KMS-11 (cell line): ENCODE data around the gene MSI2.

Experiments used
- H2AFZ ChIP-seq: fragments of 200-600 bp; sonication (generic); 2 replicates; pipeline ENCODE4 v1.6.1; 2016; ENCODE audit warnings: antibody characterized with exemption, mixed run types, low read depth
- H3K27ac ChIP-seq: fragments of 200-600 bp; sonication (generic); 2 replicates; pipeline ENCODE4 v1.6.1; 2016; ENCODE audit warnings: mild to moderate bottlenecking, mixed run types
- H3K27me3 ChIP-seq: fragments of 200-600 bp; sonication (generic); 2 replicates; pipeline ENCODE4 v1.6.1; 2017; ENCODE audit warnings: mild to moderate bottlenecking, low read depth, mixed run types, moderate library complexity; ENCODE audit not compliant: insufficient read depth
- H3K36me3 ChIP-seq: fragments of 200-600 bp; sonication (generic); 2 replicates; pipeline ENCODE4 v1.6.1; 2017; ENCODE audit warnings: mild to moderate bottlenecking, mixed run types; ENCODE audit not compliant: insufficient read depth
- H3K4me1 ChIP-seq: fragments of 200-600 bp; sonication (generic); 2 replicates; pipeline ENCODE4 v1.6.1; 2016; ENCODE audit warnings: mild to moderate bottlenecking, low read depth, mixed run types; ENCODE audit not compliant: poor library complexity, severe bottlenecking
- H3K4me2 ChIP-seq: fragments of 200-600 bp; sonication (generic); 2 replicates; pipeline ENCODE4 v1.7.0; 2016; ENCODE audit warnings: mild to moderate bottlenecking, mixed run types
- H3K4me3 ChIP-seq: fragments of 200-600 bp; sonication (generic); IDR thresholded peaks from 2 replicates; pipeline ENCODE4 v1.6.1; 2017; ENCODE audit warnings: low read depth, low read length, mixed read lengths; ENCODE audit not compliant: insufficient read depth
- H3K79me2 ChIP-seq: fragments of 200-600 bp; sonication (generic); 2 replicates; pipeline ENCODE4 v1.6.1; 2016; ENCODE audit warnings: low read depth, mixed run types; ENCODE audit not compliant: insufficient read depth
- H3K9ac ChIP-seq: fragments of 200-600 bp; sonication (generic); 2 replicates; pipeline ENCODE4 v1.6.1; 2016; ENCODE audit warnings: mild to moderate bottlenecking, mixed run types
- H4K20me1 ChIP-seq: fragments of 200-600 bp; sonication (generic); 2 replicates; pipeline ENCODE4 v1.6.1; 2016; ENCODE audit warnings: mild to moderate bottlenecking, mixed run types; ENCODE audit not compliant: insufficient read depth
- CTCF ChIP-seq: fragments of 200-600 bp; sonication (generic); conservative IDR thresholded peaks from 2 replicates; pipeline ENCODE4 v1.6.1; 2017; ENCODE audit warnings: low read depth, mild to moderate bottlenecking, antibody characterized with exemption, low read length, moderate library complexity, mixed read lengths

MSI2 gene

GRCh38 chr17:57319806-57320205 is 63.5 kb downstream of the MSI2 start:
- Histone ChIP-seq H3K9ac (no peak overlapping the region), H4K20me1 (no peaks in the 10 kb centered on the region; the same call in 1 of the 2 replicates), H3K79me2 (peaks cover 87% of the 10 kb centered on the region), H3K36me3 (no peaks in the 10 kb centered on the region), H3K27me3 (no peaks in the 10 kb centered on the region), H3K4me3 (no peak overlapping the region), H3K4me1 (peaks cover 36% of the 10 kb centered on the region), H3K4me2 (no peak overlapping the region), H2AFZ (no peak overlapping the region), H3K27ac (no peak overlapping the region)
- no peak for TF ChIP-seq CTCF

- H2AFZ ChIP-seq: no peak overlapping the region
- H3K36me3 ChIP-seq: no peaks in the 10 kb centered on the region
- no peaks in the 10 kb centered on the region for H4K20me1 ChIP-seq
- H3K4me2 ChIP-seq: no peak overlapping the region
- no peak overlapping the region for H3K4me3 ChIP-seq
- no peaks in the 10 kb centered on the region for H3K27me3 ChIP-seq
- no peak for TF ChIP-seq CTCF
- H3K4me1 ChIP-seq: peaks cover 72% of the 10 kb centered on the region
- no peak overlapping the region for H3K9ac ChIP-seq
- peaks cover 90% of the 10 kb centered on the region for H3K79me2 ChIP-seq
- no peak overlapping the region for H3K27ac ChIP-seq
These were observed 67.1 kb downstream of the MSI2 start for GRCh38 chr17:57323391-57323790.

GRCh38 chr17:57324060-57324459 is 67.7 kb downstream of the MSI2 start:
- TF ChIP-seq CTCF: no peak
- Histone ChIP-seq H3K36me3 (no peaks in the 10 kb centered on the region), H3K27me3 (no peaks in the 10 kb centered on the region), H3K4me2 (no peak overlapping the region), H4K20me1 (no peaks in the 10 kb centered on the region), H3K4me3 (no peak overlapping the region), H2AFZ (no peak overlapping the region), H3K27ac (no peak overlapping the region), H3K79me2 (peaks cover 90% of the 10 kb centered on the region), H3K4me1 (peaks cover 79% of the 10 kb centered on the region), H3K9ac (no peak overlapping the region)

GRCh38 chr17:57324631-57325030 is 68.3 kb downstream of the MSI2 start:
- peaks cover 90% of the 10 kb centered on the region for H3K79me2 ChIP-seq
- H3K27ac ChIP-seq: no peak overlapping the region; the same call in 1 of the 2 replicates
- H4K20me1 ChIP-seq: no peaks in the 10 kb centered on the region
- no peak overlapping the region for H2AFZ ChIP-seq
- peaks cover 85% of the 10 kb centered on the region for H3K4me1 ChIP-seq
- TF ChIP-seq CTCF: no peak
- no peak overlapping the region for H3K4me3 ChIP-seq
- H3K36me3 ChIP-seq: no peaks in the 10 kb centered on the region
- no peaks in the 10 kb centered on the region for H3K27me3 ChIP-seq
- H3K9ac ChIP-seq: no peak overlapping the region
- no peak overlapping the region; the same call in 1 of the 2 replicates for H3K4me2 ChIP-seq
